ENCODE measurements around the gene PRELID2. TPM values are rescaled to one million over a fixed set of nuclear protein-coding genes. Genes with fewer than 3 reads are reported as not detected.

PRELID2 gene
- total and polyA plus RNA-seq, 2 donors (not counting 3 experiments of a cell fraction or from before 2014, with no cell fraction given), result 3.2 to 16.4 TPM

DNA sequence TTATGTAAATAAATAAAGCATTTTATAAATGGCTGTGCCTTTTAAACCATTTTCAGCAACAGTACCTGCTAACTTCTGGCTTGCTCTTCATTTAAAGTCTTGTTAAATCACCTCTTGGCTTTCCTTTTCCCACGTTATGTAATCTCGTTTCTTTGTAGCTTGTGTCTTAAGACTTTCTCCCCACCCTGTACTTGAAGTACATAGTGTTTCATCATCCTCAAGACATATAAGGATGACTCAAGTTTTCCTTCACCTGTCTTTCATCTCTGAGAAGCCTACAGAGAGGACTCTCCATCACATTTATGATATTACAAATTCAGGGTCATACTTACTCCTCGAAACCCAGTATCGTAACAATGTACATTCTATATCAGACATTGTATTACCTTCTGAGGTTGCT, 33.9 kb downstream of the PRELID2 start:
- CTCF ChIA-PET, result interaction anchor here (1.1 to 1.4 kb wide), 2 partner anchors 11 to 1597 kb away, joined by 3 to 5 read pairs; no protein-coding TSS in a partner anchor

More for the DNA sequence above, 33.9 kb downstream of the PRELID2 start:
- H3K9me3 ChIP-seq (replicated peaks; ENCODE audit: control insufficient read depth, insufficient read depth, low read length), result no peaks in the 10 kb centered on the region
- H4K20me1 ChIP-seq (replicated peaks; ENCODE audit: control insufficient read depth, extremely low read depth, insufficient read depth, low read length), result no peaks in the 10 kb centered on the region
- POLR2A ChIA-PET, result no interaction called here
- peaks cover 13% of the 10 kb centered on the region for H3K4me1 ChIP-seq (ENCODE audit: control insufficient read depth, extremely low read depth, insufficient read depth, low read length)
- FAIRE-seq, result no peak
- no peak for DNase-seq (ENCODE audit: low read depth, low spot score)
- no peak overlapping the region for H3K4me3 ChIP-seq (replicated peaks in 1 of 3; ENCODE audit: insufficient read depth in 1 of 3, low read depth in 1 of 3, low read length in 3 of 3)
- no peaks in the 10 kb centered on the region for H3K36me3 ChIP-seq (ENCODE audit: control insufficient read depth in 2 of 2, extremely low read depth in 1 of 2, insufficient read depth in 2 of 2, low read length in 2 of 2)
- TF ChIP-seq MAX (IDR thresholded peaks at IDR 0.05; ENCODE audit: insufficient read depth, insufficient read length), result no peak
- no peak for TF ChIP-seq POLR2AphosphoS5 (IDR thresholded peaks at IDR 0.05; ENCODE audit: insufficient read depth, low read depth, low read length)
- TF ChIP-seq GATA2 (IDR thresholded peaks at IDR 0.05; ENCODE audit: insufficient read depth, insufficient read length, low read depth, low read length), result no peak
- no peak for TF ChIP-seq FOS (IDR thresholded peaks at IDR 0.05; ENCODE audit: borderline replicate concordance, insufficient read depth, low read length)
- no peak for TF ChIP-seq MYC (IDR thresholded peaks at IDR 0.05; ENCODE audit: low read depth, low read length)
- no peak for TF ChIP-seq CTCF (IDR thresholded peaks at IDR 0.05; ENCODE audit: extremely low read depth in 1 of 2, insufficient read depth in 1 of 2, low read depth in 1 of 2, low read length in 2 of 2)
- no peaks in the 10 kb centered on the region for H3K27me3 ChIP-seq (ENCODE audit: control insufficient read depth in 2 of 2, insufficient read depth in 2 of 2, low read length in 2 of 2)
- dilution Hi-C loops (cut with MboI; ENCODE audit: extremely low pct_ligation_motif_present, low sequenced_read_pairs), result no loop called here
- H2AFZ ChIP-seq (ENCODE audit: low read depth, low read length), result no peak overlapping the region
- no TSS peak for BruUV-seq (replicated peaks)
- no peaks in the 10 kb centered on the region for H3K79me2 ChIP-seq (ENCODE audit: control insufficient read depth, insufficient read depth, low read length)
- H3K27ac ChIP-seq (ENCODE audit: insufficient read depth, low read depth, low read length), result no peak overlapping the region
- H3K9ac ChIP-seq (replicated peaks; ENCODE audit: extremely low read depth, insufficient read depth, low read length), result no peak overlapping the region
- H3K4me2 ChIP-seq (ENCODE audit: insufficient read depth, low read length), result no peak overlapping the region
- intact Hi-C loops (cut with micrococcal nuclease), result no loop called here
- H3K9me1 ChIP-seq (replicated peaks; ENCODE audit: control insufficient read depth, extremely low read depth, insufficient read depth, low read length), result no peaks in the 10 kb centered on the region
